ENCODE results near the gene CLCN3.

GRCh38 chr4:169617306-169617705 is 3.1 kb upstream of the CLCN3 start:
- TF ChIP-seq CTCF (conservative IDR thresholded peaks at IDR 0.05; ENCODE audit: low read depth, low read length) (no peak), EZH2phosphoT487 (IDR thresholded peaks at IDR 0.05; ENCODE audit: borderline replicate concordance, low read length) (no peak)
